GM18909 (cell line): ENCODE data around the gene C2orf92.
"Not testable (repeated sequence)": the region's sequence is repeated elsewhere in the genome, so short reads cannot be mapped to it uniquely, and the experiment has no call there.

ENCODE experiments used
- ATAC-seq: cut with Tn5 transposase; IDR thresholded peaks from one replicate; pipeline ENCODE4 v1.9.1; 2021; ENCODE audit warnings: mild to moderate bottlenecking; ENCODE audit not compliant: unreplicated experiment, poor library complexity

Gene C2orf92

DNA sequence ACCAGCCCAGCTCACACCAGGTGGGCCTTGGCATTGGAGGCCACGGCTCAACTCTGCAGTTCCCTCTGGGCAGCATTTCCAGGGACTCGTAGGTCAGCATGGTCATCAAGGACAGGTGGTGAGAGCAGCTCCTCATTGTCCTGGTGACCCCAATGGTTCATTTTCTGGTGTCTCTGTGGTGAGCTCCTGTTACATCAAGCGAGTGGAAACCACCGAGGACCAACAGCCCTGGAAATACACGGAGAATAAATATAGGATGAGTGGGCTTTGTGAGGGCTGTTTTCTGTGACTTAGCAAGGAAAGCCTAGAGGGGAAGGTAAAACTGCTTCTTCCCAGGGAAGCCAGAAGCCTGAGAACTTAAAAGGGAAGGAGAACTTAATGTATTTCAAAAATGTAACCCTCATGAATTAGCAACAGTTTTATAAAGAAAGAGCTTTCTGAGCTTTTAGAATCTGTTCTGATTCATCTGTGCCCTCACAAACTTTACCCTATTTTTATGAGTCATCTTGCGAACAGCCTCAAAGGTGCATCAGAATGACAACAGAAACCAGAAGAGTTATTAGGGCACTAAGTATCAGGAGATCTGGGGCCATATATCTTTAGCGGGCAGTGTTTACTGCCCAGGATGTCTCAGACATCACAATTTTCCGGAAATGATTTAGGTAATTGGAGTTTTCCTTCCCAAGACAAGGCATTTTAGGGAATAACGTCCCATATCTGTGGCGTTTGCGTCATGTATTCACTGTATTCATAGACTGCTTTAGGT, 18.7 kb downstream of the C2orf92 start:
- no peak for ATAC-seq

DNA sequence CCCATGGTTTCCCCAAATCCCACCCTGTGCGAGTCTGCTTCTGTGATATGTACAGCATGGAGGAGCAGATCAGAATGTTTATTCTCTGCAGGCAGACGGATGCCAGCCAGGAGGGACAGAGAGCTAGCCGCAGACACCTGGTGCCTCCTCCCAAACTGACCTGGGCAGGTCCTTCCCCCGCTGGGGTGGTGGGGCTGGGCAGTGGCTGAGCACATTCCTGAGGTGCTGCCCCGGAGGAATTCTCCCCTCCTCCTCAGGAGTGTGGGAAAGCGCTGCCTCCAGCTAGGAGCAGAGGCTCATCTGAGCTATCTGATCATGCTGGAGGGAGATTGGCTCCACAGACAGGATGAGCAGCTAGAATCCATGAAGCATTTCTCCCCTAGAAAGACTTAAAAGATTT, 21.7 kb downstream of the C2orf92 start:
- no peak for ATAC-seq

GRCh38 chr2:97693476-97693875, 24.0 kb downstream of the C2orf92 start:
- no peak for ATAC-seq

GRCh38 chr2:97695744-97696143, 26.2 kb downstream of the C2orf92 start:
- no peak for ATAC-seq

DNA sequence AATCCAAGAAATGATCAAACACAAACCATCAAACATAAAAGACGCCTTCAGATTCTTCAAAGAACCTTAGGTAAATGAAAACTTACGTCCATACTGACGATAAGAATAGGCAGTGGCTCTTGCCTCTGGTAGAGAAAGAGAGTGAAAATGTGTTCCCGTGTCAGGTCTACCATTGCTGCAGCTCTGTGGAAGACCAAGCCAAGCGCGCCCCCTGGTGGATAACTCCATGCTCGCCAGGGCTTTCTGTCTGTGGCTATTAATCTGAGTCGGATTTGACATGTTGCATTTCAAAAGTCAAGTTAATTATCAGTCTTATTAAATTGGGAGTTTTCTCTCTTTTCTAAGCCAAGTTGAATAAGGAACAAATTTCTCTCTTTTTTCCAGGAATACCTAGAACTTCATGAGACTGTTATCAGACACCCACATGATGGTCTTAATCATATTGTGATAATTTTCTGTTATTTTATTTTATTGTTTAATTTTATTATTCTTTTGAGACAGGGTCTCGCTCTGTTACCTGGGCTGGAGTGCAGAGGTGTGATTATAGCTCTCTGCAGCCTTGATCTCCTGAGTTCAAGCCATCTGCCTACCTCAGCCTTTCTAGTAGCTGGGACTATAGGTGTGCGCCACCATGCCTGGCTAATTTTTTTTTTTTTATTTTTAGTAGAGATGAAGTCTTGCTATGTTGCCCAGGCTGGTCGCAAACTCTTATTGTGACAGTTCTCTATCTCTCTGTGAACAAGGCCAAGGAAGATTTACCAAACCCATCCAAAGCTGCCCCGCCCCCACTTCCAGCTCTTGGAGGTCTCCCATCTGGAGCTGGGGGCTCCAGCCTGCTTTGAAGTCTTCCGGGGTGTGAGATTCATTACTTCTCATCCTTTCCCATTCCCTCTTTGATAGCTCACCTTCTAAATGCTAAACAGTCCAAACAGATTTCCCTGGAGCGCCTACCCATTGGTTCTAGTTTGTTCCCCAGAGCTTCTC, 28.0 kb downstream of the C2orf92 start:
- ATAC-seq = peak; percentile 79

DNA sequence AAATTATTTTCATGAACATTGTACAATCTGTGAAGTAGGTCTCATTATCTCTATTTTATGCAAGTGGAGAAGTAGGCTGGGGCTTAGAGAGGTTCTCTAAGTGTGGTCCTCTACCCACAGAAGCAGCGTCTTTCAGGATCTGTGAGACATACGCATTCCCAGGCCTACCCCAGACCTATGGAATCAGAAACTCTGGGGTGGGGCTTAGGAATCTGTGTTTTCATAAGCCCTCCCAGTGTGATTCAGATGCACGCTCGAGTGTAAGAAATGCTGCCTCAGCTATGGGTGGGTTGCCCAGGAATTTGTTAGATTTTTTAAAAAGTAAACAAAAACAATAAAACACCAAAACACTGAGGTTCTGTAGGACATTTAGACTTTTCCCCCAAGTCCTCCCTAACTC, 29.0 kb downstream of the C2orf92 start:
- ATAC-seq = no peak

DNA sequence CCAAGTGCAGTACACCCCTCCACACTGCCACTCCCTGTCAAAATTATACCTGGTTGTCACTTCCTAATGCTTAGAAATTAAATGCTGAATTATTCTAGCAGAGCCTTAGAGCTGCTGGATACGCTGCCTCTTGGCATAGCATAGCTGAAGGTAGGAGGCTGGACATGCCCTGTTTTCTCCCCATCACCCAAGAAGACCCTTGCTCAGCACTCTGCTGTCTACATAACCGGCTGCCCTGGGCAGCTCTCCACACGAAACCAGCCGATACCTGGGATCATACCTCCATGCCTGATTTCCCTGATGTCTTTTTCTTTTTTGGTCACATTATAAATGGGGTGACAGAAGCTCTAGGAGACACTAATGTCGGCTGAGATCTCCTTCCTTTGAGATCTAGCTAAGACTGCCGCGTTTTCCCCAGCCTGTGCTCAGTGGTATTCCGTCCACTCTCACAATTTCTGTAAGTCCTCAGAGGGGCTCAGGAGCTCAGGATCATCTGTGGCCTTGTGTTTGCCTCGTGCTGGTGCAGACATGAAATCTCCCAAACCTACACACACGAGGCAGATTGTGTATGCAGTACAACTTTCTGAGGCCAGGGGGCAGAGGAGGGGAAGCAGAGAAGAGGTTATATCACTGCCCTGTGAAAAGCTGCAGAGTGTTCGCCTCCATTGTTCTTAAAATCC, 30.4 kb downstream of the C2orf92 start:
- peak; percentile 59 for ATAC-seq

DNA sequence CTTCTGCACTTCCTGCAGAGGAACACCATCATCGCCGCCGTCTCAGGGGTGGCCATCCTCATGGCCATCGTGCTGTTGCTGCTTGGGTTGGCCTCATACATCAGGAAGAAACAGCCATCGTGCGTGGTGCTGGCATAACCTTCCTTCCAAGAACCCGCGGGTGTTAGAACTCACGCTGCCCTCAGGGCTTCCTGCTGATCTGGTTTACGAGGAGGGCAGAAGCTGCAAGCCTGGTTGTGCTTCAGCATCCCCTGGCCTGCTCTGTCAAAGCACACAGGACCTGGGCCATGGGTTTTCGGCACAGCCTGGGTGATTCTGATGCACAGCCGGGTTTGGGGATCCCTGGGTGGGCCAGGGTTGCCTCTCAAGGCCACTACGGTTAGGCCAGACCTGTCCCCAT, 31.7 kb downstream of the C2orf92 start:
- no peak for ATAC-seq

DNA sequence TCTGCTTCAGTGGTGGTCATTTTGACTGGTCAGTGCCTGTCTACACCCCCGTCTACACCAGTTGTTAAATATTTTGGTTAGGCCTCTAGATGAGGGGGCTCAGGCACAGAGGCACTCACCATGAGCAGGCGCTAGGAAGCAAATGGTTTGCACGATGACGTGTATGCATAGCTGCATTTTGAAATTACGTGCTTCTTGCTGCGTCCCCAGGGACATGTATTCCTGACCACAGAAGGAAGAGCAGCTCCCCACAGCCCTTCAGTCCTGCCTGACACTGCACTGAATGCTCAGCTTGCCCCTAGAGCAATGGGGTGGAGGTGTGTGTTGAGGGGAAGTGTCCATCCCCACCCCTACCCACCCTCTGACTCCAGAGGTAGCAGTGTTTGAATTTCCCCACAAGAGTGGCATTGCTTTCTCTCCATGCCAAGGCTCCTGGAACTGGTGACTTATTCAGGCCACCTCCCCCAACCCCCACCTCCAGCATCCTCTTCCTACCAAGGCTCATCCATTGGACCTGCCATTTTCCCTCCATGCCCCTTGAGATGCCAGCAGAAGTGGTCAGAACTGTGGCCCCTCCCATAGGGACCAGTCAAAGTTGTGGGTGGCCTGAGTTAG, 32.4 kb downstream of the C2orf92 start:
- no peak for ATAC-seq

GRCh38 chr2:97702731-97703470, 33.4 kb downstream of the C2orf92 start:
- ATAC-seq = no peak

DNA sequence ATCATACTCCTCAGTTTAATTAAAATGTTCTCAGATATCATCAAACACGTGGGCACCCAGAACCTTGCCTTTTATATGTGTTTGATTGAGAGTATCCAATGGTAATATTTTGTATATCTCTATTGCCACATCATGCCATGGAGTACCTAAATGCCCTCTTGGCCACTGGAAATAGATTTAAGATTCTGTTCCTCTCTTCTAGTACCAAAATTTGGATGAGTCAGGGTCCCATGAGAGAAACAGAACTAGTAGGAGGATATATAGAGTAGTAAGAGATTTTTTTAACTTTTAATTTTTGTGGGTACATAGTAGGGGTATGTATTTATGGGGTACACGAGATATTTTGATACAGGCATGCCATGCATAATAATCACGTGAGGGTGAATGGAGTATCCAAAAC, 34.2 kb downstream of the C2orf92 start:
- ATAC-seq = no peak

DNA sequence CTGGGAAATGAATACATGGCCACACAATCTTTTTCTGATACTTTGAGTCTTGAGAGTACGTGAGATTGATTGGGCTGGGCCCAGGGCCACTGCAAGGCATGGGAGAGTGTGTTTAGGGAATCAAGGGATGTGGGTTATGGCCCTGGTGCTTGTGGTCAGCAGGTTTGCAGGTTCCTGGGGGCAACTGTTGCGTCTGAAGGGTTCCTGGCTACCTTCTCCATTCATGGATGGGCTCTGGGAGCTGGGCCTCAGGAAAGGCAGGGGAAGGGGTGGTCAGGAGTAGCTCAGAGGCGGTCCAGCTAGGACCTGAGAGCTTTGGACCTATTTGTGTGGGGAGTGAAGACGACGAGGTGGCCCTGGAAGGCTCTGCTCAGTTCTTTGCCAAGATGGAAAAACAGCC, 35.5 kb downstream of the C2orf92 start:
- ATAC-seq = no peak

DNA sequence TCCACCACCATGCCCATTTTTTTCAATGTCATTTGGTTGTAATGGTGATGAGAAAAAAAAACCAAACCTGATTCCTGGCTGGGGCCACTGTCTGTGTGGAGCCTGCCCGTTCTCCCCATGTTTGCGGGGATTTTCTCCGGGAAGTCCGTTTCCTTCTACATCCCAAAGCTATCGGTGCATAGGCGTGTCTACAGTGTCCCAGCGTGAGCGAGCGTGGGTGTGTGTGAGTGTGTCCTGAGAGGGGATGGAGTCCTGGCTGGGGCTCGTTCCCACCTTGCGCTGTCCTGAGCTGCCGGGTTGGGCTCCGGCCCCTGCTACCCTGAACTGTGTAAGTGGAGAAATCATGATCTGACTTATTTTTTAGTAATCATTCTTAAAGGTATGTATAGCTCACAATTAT, 36.6 kb downstream of the C2orf92 start:
- no peak for ATAC-seq

DNA sequence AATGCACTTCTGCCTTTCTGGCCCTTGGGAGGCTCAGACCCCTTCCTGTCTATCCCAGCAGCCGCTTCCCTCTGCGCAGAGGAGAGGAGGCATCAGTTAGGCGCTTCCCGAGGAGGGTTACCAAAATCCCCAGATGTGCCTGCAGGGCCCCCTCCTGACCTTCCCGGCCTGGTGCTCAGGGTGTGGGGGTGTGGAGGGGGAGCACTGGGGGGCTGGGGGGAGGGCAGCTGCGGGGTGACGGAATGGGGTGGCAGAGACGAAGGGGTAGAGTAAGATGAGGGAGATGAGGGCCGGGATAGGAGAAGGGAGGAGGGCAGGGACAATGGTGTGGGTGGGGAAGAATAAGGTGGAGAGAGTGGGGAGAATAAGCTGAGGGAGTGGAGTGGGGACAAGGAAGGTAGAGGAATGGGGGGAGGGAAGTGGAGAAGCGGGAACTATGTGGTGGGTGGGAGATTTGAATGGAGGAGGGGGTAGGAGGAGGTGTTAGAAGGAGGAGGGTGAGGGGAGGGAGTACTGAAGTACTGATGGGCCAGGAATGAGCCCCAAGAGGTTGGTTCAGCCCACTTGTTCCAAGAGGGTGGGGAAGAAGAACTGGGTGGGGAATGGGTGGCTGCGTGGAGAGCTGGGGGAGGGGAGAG, 37.3 kb downstream of the C2orf92 start:
- ATAC-seq = no peak

DNA sequence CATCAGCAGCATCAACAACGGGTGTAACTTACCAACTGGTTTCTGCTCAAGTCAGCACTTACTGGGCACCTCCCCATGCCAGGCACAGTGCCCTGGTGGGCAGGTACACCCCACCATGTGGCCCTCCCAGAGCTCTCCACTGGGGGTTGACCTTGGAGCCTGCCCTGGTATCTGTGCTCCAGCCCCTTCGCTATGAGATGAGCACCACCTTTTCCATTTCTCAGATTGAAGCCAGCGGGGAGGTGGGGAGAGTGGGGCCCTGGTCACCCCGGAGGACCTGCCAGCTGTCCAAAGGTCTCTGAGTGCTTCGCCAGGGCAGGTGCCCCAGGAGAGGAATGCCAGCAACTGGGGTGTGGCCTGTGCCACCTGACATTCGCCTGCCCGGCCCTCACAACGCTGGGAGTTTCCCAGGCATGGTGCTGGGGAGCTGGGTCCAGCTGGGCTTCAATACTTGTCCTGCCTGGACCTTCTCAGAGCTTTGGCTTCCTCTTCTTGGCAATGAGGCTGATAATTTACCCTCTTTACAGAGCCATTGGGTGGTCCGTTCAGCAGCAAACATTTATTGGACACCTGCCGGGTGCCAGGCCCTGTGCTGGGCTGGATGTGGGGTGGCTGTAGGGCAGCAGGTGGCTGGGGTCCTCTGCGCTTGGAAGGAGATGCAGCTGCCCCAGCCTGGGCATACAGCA, 38.0 kb downstream of the C2orf92 start:
- ATAC-seq = no peak

- ATAC-seq = no peak
These were observed 38.5 kb downstream of the C2orf92 start for GRCh38 chr2:97708048-97708380.

GRCh38 chr2:97708608-97709007, 39.1 kb downstream of the C2orf92 start:
- ATAC-seq = no peak

DNA sequence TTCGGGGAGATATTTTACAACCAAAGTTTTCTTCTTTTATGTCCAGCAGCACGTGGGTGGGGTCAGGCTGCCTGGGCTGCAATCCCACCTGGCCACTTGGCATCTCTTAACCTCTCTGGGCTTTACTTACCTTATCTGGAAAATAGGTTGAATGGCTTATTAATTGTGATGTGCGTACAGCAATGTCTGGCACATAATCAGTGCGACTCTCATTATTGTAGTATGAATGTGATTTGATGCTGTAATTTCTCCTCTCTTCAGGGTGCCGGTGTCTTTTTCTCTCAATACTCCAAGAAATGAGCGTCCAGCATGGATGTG, 41.8 kb downstream of the C2orf92 start:
- no peak for ATAC-seq

DNA sequence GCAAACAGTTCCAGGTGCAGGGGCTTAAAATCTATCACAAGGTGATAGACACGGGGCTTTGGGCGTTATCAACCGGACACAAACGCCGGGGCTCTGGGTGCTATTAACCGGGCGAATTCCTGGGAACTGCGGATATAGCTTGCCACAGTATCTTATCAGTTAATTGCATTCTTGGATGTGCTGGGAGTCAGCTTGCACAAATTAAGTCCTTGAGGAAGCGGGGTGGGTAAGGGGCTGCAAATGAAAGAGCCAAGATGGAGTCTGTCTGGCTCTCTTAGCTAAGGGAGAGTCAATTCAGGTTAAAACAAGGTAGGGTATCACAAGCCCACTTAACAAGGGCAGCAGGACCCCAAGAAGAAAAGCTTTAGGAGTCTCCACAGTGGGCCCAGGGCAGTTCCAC, 42.7 kb downstream of the C2orf92 start:
- ATAC-seq = not testable (repeated sequence)
